ACC112 (cell line): Measurements from ENCODE around the gene FBL.
"Not testable (repeated sequence)": the region's sequence is repeated elsewhere in the genome, so short reads cannot be mapped to it uniquely, and the experiment has no call there.

ENCODE experiments used
- H2AFZ ChIP-seq: fragments of 200-600 bp; sonication (generic); one replicate; pipeline ENCODE4 v1.6.0; 2017; ENCODE audit warnings: antibody characterized with exemption, low read length; ENCODE audit not compliant: unreplicated experiment
- H3K27ac ChIP-seq: fragments of 200-600 bp; sonication (generic); 2 replicates; pipeline ENCODE4 v1.5.1; 2014; ENCODE audit warnings: low read depth, mild to moderate bottlenecking, antibody characterized with exemption, low read length, moderate library complexity
- H3K27me3 ChIP-seq: fragments of 200-600 bp; sonication (generic); 2 replicates; pipeline ENCODE4 v1.6.1; 2014; ENCODE audit warnings: mild to moderate bottlenecking, antibody characterized with exemption, low read length, moderate library complexity, mixed read lengths; ENCODE audit not compliant: insufficient read depth
- H3K36me3 ChIP-seq: fragments of 200-600 bp; sonication (generic); 2 replicates; pipeline ENCODE4 v1.6.1; 2016; ENCODE audit warnings: mild to moderate bottlenecking, antibody characterized with exemption, low read length, moderate library complexity, mixed read lengths; ENCODE audit not compliant: insufficient read depth
- H3K4me1 ChIP-seq: fragments of 200-600 bp; sonication (generic); one replicate; pipeline ENCODE4 v1.6.1; 2016; ENCODE audit warnings: low read length, mixed read lengths; ENCODE audit not compliant: insufficient read depth, unreplicated experiment, control insufficient read depth
- H3K4me3 ChIP-seq: fragments of 200-600 bp; sonication (generic); 2 replicates; pipeline ENCODE4 v1.5.1; 2014; ENCODE audit warnings: mild to moderate bottlenecking, low read depth, low read length
- H3K79me2 ChIP-seq: fragments of 200-600 bp; sonication (generic); one replicate; pipeline ENCODE4 v1.6.0; 2016; ENCODE audit warnings: low read length; ENCODE audit not compliant: control insufficient read depth, unreplicated experiment, insufficient read depth

Gene FBL

DNA sequence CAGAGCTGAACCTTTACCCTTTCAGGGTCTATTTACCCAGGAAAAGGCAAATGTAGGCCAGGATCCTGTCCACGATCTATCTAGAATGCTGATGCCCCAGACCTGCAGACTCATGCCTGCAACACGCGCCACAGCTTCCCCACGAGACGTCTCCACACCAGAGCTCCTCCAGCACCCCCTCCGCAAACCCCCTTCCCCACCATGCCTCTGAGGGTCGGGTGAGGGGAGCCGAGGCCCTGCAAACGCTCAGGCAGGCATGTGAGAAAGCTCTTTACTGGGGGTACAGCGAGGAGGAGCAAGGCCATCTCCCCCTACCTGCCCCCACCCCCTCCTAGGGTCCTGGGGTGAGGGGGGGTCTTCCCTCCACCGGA is 21.1 kb downstream of the FBL start:
- Histone ChIP-seq H3K4me1 (peaks cover 4% of the 10 kb centered on the region), H2AFZ (no peak overlapping the region), H3K36me3 (no peaks in the 10 kb centered on the region), H3K4me3 (no peak overlapping the region), H3K79me2 (peaks cover 4% of the 10 kb centered on the region), H3K27me3 (no peaks in the 10 kb centered on the region), H3K27ac (no peak overlapping the region)

DNA sequence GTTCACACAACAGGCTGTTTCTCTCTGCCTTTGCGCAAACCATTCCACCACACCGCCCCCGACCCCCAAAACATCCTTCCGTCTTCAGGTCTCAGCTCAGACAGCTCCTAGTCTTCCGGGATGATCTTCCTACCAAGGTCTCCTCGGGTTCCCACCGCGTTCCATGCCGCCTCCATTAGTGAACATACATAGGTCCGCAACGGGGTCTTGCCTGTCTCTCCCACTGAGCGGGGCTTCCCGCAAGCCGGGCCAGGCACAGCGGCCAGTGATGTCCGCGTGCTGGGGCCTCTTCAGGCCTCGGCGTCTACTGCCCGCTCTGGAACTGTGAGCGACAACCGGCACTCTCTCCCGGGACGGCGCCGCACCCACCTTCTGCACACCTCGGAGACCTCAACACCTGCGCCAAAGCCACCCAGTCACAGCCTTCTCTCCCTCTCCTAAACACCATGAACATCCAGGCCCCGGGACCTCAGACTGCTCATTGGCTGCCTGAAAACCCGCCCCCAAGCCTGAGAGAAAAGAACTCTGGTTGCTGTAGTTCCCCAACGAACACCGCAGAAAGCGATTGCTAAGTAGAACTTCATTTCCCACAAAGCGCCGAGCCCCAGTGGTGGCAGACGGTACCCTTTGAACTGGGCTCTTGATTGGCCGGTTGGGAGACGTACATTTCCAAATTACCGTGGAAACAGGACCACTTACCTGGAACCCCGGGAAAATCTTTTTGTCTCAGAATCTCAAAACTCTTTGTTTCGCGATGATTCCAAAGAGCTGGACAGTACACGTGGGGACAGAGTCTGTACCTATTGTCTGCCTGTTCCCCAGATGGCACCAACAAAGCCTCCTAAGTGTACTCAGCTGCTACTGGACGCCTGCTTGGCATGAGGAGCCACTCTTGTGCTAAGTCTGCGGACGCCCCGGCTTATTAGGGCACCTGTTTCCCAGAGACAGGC is 21.8 kb downstream of the FBL start:
- H3K79me2 ChIP-seq = peaks cover 4% of the 10 kb centered on the region
- H3K27ac ChIP-seq = no peak overlapping the region
- no peaks in the 10 kb centered on the region for H3K36me3 ChIP-seq
- peaks cover 4% of the 10 kb centered on the region for H3K4me1 ChIP-seq
- H3K4me3 ChIP-seq = peak overlapping the region; percentile 81
- no peaks in the 10 kb centered on the region for H3K27me3 ChIP-seq
- H2AFZ ChIP-seq = no peak overlapping the region

DNA sequence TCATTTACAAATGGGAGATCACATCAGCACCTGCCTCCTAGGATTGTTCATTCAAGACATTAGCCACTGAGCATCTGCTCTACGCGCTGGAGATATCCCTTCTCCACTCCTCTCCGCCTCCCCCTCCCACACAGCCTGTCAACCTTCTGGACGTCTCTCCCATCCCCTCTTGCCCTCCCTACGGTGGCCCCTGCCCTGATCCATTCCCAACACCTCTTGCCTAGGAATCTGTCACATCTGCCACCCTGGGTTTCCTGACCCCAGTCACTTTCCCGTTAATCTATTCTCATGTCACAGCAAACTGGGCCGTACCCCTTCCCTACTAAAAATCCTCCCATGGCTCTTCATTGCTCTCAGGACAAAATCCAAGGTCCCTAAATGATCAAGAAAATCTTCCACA is 22.5 kb downstream of the FBL start:
- peaks cover 4% of the 10 kb centered on the region for H3K79me2 ChIP-seq

DNA sequence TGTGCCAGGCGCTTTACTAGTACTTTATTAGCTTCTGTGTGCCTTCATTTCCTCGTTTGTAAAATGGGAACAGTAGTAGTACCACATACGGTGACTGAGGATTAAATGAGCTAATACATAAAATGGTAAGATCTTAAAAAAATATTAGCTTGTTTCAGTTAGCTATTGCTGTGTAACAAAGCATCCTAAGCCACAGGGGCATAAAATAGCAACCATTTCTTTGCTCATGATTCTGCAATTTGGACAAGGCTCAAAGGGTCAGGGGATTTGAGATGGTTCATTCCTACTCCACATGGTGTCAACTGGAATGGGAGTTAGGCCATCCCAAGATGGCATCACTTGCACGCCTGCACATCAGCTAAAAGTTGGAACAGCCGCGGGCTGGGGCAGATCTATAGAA is 25.5 kb downstream of the FBL start:
- Histone ChIP-seq H3K27me3 (no peaks in the 10 kb centered on the region), H3K79me2 (peaks cover 4% of the 10 kb centered on the region), H2AFZ (no peak overlapping the region), H3K27ac (no peak overlapping the region), H3K4me3 (no peak overlapping the region), H3K36me3 (no peaks in the 10 kb centered on the region), H3K4me1 (peaks cover 4% of the 10 kb centered on the region)

More for the DNA sequence above, 22.5 kb downstream of the FBL start:
- no peak overlapping the region for H3K27ac ChIP-seq
- H3K36me3 ChIP-seq = no peaks in the 10 kb centered on the region
- H2AFZ ChIP-seq = no peak overlapping the region
- H3K4me1 ChIP-seq = peaks cover 4% of the 10 kb centered on the region
- no peaks in the 10 kb centered on the region for H3K27me3 ChIP-seq
- H3K4me3 ChIP-seq = peak overlapping the region; percentile 81

DNA sequence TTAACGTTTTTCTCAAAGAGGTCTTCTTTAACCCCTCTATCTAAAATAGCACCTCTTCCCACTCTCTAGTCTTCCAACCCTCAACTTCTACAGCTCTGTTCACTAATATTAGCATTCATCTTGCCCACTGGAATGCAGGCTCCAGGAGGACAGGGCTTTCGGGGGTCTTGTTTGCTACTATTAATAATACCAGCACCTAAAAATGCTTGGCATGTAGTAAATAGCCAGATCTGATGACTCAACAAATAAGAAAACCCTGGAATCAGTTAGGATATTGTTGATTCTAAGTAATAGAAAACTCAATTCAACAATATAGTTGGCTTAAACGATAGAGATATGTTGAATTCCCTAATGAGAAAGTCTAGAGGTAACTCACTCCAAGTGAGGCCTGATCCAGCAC is 26.4 kb downstream of the FBL start:
- H3K79me2 ChIP-seq = peaks cover 4% of the 10 kb centered on the region
- H3K27ac ChIP-seq = no peak overlapping the region
- no peaks in the 10 kb centered on the region for H3K36me3 ChIP-seq
- H3K4me1 ChIP-seq = peaks cover 2% of the 10 kb centered on the region
- no peak overlapping the region for H3K4me3 ChIP-seq
- H3K27me3 ChIP-seq = no peaks in the 10 kb centered on the region
- H2AFZ ChIP-seq = no peak overlapping the region

DNA sequence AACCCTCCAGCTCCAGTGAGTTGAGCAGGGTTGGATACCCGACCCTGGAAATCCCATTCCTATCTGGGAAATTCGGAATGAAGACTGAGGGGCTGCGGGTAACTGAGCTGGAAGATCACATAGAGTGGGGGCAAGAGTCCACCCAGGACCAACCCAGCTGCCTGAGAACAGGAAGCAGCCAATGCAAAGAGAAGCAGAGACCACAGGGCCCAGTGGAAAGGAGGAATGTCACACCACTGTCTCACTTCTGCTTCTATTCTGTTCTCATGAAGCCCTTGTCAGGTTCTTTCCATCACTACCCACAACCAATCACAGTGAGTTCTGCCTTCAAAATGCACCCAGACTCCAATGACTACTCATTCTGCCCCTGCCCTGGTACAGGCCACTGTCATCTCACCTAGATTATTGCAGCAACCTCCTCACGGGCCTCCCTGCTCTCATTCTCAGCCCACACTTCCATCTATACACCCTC is 27.5 kb downstream of the FBL start:
- Histone ChIP-seq H3K4me3 (no peak overlapping the region), H2AFZ (no peak overlapping the region), H3K79me2 (peaks cover 2% of the 10 kb centered on the region), H3K27ac (no peak overlapping the region), H3K4me1 (no peaks in the 10 kb centered on the region), H3K36me3 (no peaks in the 10 kb centered on the region), H3K27me3 (no peaks in the 10 kb centered on the region)

DNA sequence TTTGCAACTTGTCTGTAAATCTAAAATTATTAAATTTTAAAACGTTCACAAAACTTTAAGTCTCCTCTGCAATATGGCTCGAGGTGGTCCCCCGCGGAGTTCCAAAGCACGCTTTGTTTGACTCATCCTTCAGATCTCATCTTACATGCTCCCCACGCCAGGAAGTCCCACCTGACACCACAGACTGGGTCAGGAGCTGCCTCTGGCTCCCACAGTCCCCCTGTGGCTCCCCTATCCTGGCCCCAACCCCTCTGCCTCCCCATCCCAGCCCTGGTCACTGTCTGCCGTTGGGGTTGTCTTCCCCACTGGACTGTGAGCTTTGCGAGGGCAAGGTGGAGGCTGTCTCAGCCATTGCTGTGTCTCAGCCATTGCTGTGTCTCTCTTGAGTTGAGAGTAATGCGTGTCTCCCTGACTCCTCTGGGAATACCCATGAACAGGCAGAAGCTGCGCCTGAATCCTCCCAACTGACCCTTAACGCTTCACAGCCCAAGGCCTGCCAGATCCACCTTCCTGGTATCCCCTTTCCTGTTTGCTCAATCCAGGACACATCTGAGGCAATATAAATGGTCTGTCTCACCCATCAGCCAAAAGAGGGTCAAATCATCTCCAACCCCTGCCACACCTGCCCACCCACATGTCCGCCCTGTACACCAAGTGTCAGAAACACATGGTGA is 28.2 kb downstream of the FBL start:
- H3K4me3 ChIP-seq = no peak overlapping the region
- no peaks in the 10 kb centered on the region for H3K4me1 ChIP-seq
- no peak overlapping the region for H3K27ac ChIP-seq
- H2AFZ ChIP-seq = no peak overlapping the region
- no peaks in the 10 kb centered on the region for H3K79me2 ChIP-seq
- H3K36me3 ChIP-seq = no peaks in the 10 kb centered on the region
- no peaks in the 10 kb centered on the region for H3K27me3 ChIP-seq

DNA sequence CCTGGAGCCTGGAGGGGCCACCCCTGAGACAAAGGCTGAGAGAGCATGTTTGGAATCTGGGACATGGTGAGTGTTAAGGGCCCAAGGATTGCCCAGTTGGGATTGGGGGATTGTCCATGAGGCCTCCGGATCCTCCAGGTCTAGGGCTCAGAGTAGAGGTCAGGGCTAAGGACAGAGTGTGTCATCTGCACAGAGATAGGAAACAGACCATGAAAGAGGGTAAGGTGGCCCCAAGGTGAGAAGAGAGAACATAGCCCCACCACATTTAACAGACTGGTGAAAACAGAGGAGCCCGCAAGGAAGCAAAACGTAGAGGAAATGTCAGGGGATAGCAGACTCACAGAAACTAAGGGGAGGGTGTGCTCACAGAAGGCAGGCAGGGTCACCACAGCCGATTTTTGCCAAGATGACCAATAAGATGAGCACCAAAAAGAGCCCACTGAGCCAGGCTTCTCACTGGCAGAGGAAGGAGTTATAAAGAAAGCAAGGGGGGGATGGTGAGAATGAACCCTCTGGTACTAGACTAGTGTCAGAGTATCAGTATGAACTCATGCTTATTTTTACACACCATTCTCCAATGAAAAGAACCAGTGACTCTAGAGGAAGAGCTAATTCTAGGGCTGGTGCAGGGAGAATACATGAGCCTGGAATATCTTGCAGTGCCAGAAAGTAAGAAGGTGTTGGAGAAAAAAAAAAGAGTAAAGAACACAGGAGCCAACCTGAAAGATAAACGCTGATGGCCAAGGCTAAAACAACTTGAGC is 29.7 kb downstream of the FBL start:
- Histone ChIP-seq H2AFZ (no peak overlapping the region), H3K27ac (no peak overlapping the region), H3K79me2 (no peaks in the 10 kb centered on the region), H3K4me3 (no peak overlapping the region), H3K4me1 (no peaks in the 10 kb centered on the region), H3K36me3 (no peaks in the 10 kb centered on the region), H3K27me3 (no peaks in the 10 kb centered on the region)

DNA sequence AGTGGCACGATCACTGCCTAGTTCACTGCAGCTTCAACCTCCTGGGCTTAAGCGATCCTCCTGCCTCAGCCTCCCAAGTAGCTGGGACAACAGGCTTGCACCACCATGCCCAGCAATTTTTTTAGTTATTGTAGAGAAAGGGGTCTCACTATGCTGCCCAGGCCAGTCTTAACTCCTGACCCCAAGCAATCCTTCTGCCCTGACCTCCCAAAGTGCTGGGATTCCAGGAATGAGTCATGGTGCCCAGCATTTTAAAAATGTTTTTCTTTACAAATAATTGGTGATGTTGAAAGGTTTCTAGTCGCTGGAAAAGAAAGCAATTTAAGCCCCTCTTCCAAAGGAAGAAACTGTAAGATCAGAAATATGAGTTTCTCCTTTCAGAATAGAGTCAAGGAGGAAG is 31.6 kb downstream of the FBL start:
- Histone ChIP-seq H2AFZ (no peak overlapping the region), H3K36me3 (no peaks in the 10 kb centered on the region), H3K27ac (no peak overlapping the region), H3K4me3 (no peak overlapping the region), H3K4me1 (no peaks in the 10 kb centered on the region), H3K27me3 (no peaks in the 10 kb centered on the region), H3K79me2 (no peaks in the 10 kb centered on the region)

DNA sequence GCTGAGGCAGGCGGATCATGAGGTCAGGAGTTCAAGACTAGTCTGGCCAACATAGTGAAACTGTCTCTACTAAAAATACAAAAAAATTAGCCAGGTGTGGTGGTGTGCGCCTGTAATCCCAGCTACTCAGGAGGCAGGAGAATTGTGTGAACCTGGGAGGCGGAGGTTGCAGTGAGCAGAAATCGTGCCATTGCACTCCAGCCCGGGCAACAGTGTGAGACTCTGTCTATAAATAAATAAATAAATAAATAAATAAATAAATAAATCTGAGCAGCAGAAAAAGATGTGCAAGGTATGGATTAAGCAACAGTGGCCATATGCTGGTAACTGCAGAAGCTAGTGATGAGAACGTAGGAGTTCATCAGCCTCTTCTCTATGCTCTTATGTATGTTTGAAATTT is 32.1 kb downstream of the FBL start:
- H3K27me3 ChIP-seq, H3K4me1 ChIP-seq, H2AFZ ChIP-seq, H3K79me2 ChIP-seq, H3K4me3 ChIP-seq, H3K27ac ChIP-seq, H3K36me3 ChIP-seq: not testable (repeated sequence)
